Stimulated activated CD4-positive, alpha-beta T cell treated with anti-CD3 and anti-CD28 coated beads, Interleukin-4, amount 100 ng/mL, for 1 hour (primary cell): ENCODE measurements around the gene PNCK.

Experiments used
- DNase-seq: peaks from one replicate; pipeline ENCODE4 v3.0.0-alpha.2; 2020

The PNCK gene

DNA sequence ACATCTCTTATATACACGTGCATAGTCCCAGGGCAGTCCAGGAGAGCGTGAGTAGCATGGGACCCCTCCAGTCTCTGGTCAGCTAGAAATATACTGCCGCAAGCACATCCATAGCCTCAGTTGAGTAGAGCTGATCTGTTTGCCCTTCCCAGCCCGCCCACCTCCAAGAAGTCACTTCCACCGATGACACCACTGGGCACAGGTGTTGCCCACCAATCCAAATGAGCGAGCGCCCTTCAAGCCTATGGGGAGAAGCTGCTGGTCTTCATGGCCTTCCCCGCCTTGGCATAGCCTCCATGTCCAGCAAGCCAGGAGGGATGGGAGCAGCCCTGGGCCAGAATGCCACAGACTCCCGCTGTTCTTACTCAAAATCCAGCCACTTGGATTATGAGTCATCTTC is 16.5 kb downstream of the PNCK start:
- no peak for DNase-seq

- DNase-seq, result no peak
These were observed 20.1 kb downstream of the PNCK start for GRCh38 chrX:153653556-153653955.

DNA sequence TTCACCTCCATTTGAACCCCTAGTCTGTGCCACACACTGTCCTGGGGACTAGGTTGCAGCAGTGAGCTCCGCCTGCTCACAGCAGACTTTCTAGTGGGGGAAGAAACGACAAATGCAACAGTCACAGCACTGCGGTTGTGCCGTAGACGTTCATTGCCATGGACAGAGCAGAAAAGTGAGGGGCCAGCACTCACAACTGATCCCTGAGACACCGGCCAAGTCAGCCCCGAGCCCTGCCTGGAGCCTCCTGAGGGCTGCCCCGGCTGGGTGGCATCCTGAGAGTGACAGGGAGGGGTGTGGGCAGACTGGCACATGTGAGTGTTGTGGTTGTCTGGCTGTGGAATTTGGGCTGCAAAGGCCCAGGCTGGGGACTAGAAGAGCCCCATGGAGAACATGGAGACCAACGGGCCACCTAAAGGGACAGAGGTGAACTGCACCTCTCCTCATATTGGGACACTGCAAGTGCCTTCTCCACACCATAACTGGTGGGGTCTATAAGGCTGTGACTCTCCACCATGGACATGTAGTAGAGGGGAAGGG is 22.0 kb downstream of the PNCK start:
- DNase-seq, result no peak

- DNase-seq, result no peak
These were observed 22.7 kb downstream of the PNCK start for GRCh38 chrX:153650959-153651358.

DNA sequence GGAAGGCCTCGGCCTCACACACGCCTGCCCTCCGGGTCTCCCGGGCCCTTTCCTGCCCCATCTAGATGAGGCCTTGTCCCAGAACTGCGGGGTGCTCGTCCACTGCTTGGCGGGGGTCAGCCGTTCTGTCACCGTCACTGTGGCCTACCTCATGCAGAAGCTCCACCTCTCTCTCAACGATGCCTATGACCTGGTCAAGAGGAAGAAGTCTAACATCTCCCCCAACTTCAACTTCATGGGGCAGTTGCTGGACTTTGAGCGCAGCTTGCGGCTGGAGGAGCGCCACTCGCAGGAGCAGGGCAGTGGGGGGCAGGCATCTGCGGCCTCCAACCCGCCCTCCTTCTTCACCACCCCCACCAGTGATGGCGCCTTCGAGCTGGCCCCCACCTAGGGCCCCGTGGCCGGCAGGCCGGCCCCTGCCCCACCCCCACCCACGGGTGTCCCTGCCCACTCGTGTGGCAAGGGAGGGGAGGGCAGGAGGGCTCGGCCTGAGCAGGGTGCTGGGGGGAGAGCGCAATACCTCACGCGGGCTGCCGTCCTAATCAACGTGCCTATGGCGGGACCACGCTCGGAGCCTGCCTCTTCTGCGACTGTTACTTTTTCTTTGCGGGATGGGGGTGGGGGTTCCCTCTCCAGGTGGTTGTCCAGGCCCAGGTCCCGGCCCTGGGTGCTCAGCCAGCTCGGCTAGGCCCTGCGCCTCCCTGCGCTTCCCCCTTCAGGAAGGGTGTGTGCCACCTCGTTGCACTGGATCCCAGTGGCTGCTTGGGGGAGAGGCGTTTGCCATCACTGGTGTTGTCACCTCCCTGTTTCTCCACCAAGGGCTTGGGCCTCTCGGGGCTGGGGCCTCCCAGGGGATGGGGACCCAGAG is 23.5 kb downstream of the PNCK start:
- DNase-seq, result no peak

GRCh38 chrX:153649178-153649914 is 24.3 kb downstream of the PNCK start:
- DNase-seq, result peak; percentile 36

- DNase-seq, result no peak
These were observed 25.0 kb downstream of the PNCK start for GRCh38 chrX:153648358-153649177.

GRCh38 chrX:153647461-153648357 is 25.9 kb downstream of the PNCK start:
- DNase-seq, result no peak

DNA sequence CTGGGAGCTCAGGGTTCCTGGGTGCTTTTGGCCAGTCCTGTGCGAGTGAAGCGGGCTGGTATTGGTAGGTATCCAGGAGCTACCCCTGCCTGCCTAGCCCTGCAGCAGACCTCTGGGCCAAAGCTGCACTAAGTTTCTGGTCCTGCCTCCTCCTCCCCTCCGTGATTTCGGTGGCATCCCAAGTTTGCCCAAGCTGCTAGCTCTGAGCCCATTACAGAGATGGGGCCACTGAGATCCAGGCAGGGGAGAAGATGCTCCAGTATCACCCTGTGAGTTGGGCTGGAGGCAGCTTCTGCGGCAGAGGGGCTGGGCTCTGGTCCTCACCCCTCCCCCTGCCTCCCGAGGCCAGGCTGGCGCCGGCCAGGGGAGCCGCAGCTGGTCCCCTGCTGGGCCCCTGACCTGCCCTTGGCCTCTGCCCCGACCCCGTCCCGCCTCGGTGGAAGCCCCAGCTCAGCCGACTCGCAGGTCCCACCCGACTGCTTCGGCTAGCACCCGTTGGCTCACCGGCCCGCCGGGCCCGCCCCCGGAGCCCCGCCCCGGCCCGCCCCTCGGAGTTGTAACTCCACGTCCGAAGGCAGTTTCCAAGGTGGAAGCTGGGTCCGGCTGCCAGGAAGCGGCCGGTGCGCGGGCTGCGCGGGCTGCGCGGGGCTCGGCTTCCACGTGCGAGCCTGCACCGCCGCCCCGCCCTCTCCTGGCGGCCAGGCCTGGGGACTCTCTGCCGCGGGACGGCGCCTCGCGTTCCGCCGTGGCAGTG is 26.8 kb downstream of the PNCK start, which contains the start of gene DUSP9:
Gene DUSP9, plus strand, starts transcription at position 584 of the 754 bp plus-strand sequence. CDS start 751 bp downstream, outside the sequence.
- no peak for DNase-seq

DNA sequence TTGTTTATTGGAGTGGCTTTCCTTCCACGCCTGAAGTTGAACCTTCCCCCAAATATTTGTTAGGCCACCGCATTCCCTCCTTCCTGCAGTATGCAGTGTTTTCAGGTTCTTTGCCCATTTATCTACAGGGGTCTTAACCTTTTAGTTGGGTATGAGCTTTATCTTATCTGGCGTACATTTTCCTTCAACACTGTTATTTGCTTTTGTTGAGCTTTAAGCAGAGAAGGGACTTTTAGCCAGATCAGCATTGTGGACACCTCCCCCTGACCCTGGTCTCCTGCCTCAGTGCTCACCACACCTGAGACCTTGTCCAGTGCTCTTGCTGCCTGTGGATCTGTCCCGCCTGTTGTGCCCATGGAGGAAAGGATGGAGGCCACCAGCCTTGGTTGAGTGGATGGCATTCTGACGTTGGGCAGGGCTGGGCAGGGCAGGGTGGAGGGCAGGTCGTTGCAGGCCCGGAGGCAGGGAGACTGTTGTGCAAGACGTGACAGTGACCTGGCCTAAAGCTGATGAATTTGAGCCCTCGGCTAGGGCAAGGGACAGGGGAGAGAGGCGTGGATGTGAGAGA is 27.6 kb downstream of the PNCK start:
- no peak for DNase-seq

DNA sequence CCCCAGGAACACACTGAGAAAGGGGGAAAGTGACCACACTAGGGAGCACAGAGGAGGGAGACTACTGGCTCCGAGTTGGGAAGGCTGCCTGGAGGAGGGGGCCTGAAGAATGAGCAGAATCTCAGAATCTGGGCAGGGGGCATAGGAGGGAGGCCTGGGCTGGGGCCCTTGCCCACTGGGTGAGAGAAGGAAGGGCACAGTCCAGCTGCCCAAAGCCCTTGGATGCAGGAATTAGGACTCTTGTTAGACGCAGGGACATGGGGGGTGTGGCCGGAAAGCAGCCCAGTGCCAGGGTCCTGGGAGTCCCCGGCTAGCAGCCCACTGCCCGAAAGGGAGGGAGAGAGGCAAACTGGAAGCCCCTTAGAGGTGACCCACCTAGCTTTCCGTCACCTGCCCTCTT is 28.5 kb downstream of the PNCK start:
- no peak for DNase-seq

- no peak for DNase-seq
These were observed 29.1 kb downstream of the PNCK start for GRCh38 chrX:153644356-153645125.

- no peak for DNase-seq
These were observed 29.9 kb downstream of the PNCK start for GRCh38 chrX:153643431-153644351.

DNA sequence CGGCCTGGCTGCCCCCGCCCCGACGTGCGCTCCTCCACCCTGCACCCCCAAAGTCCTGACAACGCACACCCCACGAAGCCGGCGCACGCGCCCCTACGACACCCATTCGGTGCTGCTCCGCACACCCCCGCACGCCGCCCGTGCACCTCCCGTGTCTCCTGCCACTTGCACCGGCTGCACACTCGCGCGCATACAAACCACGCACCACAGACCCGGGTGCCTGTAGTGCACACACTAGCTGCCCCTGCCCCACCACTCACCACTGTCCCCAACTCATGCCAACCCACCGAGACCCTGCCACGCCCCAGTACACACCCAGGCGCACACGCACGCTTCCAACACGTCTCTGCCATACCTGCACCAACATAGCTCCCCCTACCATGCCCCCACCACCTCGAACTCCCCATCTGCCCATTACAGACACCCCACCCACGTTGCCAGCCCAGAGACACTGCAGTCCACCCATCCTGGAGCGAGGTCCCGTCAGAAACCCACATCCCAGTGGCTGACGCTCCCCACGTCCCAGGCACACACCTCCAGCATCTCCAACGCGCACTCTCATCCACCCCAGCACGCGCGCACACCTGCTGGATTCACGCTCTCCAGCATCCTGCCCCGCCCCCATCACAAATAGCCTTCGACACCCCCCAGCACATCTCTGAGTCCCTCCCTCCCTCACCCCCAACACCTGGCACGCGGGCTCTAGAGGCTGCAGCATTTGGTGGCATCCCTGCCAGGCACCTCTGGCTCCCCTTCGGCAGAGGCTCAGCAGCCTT is 30.8 kb downstream of the PNCK start:
- no peak for DNase-seq

- peak; percentile 20 for DNase-seq
These were observed 31.5 kb downstream of the PNCK start for GRCh38 chrX:153642051-153642654.

- DNase-seq, result no peak
These were observed 32.0 kb downstream of the PNCK start for GRCh38 chrX:153641627-153642026.
